ENCODE measurements around the gene KLRF2.

- no peak for TF ChIP-seq EZH2 (IDR thresholded peaks at IDR 0.05; ENCODE audit: low read depth)
- no peak for TF ChIP-seq CTCF (conservative IDR thresholded peaks at IDR 0.05)
These were observed 699 bp downstream of the KLRF2 start for GRCh38 chr12:9881988-9882387.
